HG02798 (cell line): ENCODE measurements around the gene PLAC8L1.
A peak's percentile ranks its signal among the peaks of the same experiment; 100 is the strongest.

Source experiments
- ATAC-seq: cut with Tn5 transposase; IDR thresholded peaks from one replicate; pipeline ENCODE4 v1.9.1; 2021; ENCODE audit warnings: mild to moderate bottlenecking; ENCODE audit not compliant: unreplicated experiment, poor library complexity

The PLAC8L1 gene

DNA sequence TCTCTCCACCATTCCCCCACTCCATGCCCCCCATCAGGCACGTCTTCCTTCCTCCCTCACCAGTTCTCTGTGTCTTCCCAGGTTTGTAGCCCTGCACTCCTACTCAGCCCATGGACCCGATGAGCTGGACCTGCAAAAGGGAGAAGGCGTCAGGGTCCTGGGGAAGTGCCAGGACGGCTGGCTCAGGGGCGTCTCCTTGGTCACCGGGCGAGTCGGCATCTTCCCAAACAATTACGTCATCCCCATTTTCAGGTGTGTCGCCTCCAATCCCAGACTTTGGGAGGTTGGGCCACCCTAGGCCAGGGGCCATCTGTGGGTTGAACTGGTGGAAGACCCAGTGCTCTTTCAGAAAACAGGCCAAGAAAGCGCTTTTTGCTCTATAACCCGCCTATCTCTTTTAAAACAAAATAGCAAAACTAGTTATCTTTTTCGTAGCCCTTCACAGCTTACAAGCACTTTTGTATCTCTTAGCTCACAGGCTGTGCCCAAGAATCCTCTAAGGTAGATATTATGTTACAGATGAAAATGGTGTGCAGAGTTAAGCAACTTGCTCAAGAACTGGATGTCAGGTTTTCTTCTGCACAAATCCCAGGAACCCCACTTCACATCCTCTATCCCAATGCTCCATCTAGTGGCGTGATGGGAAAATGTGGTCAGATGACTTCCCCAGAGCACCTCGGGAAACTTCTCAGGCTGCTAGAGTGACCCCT, 56.2 kb downstream of the PLAC8L1 start:
- ATAC-seq, result peak; percentile 40

DNA sequence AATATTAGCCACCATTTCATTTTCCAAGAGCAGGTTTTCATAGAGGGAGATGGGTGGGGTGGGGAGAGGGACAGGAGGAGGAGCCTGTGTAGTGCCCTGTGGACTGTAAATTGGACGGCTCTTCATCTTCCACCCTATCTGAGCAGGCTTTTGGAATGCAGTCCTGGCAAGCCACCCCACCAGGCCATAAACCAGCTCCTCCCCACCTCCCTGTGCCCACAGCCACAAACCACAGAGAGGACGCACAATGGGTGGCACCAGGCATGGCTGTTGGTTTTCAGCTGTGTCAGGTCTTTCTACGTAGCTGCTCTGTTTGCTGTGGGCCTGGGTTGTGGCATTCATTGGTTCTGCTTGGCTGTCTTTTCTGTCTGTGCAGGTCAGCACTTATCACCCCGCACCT, 58.0 kb downstream of the PLAC8L1 start:
- no peak for ATAC-seq

DNA sequence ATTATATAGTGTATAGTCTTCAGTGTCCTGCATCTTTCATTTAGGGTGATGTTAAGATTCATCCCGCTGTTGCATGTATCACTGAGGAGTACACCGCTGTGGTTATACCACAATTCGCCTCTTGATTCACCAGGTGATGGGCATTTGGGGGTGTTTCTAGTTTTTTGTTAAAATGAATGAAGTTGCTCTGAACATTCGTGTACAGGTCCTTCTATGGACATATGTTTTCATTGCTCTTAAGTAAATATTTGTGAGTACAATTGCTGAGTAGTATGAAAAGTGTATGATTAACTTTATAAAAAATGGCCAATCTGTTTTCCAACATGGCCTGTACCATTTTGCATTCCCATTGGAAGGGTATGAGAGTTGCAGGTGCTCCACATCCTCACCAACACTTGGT, 61.7 kb downstream of the PLAC8L1 start:
- no peak for ATAC-seq

DNA sequence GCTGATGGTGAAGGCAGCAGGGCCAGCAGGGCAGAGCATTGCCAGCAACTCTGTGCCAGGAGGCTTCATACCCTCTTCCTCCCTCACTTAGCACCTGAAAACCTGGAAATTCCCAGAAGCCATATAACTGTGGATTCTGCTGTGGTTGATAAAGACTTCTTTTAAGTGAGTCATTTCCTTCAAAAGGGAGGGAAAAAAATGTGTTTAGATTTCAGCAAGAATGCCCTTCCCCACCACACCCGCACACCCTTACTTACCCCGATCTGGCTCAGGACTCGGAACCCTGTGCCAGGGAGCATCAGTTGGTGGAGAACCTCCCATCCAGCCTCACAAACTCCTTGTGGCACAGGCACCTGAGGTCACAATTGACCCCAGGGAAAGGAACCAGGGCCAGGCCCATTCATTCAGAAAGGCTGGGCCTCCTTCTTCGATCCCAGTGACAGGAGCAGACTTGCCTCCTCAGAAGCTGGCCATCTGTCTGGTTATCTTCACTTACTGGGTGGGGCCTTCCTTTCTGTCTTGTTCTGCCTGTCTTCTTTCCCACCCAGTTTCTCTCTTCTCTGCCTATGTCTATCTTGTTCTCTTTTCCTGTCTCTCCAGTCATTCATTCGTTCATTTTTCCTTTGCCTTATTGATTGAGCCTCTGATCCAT, 62.6 kb downstream of the PLAC8L1 start:
- no peak for ATAC-seq

DNA sequence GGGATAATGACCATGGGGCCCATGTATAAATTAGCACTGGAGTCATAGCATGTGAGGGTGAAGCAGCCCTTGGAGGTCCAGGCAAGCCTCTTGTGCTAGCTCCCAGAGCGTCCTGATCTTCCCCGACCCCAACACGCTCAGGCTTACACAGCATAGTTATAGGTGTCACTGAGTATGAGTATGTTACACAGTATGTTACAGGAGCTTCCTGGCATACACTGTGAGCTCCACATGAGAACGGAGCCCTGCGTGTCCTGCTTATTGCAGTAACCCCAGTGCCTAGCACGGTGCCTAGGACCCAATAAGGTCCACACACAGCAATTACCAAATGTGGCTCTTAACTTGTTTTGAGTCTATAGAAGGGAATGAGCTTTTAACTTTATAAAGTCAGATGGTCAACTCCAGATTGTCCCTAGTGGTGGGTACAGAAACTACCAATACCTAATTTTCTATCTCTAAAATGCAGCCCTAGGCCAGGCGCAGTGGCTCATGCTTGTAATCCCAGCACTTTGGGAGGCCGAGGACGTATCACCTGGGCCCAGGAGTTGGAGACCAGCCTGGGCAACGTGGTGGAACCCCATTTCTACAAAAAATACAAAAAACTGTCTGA, 64.1 kb downstream of the PLAC8L1 start:
- peak; percentile 69 for ATAC-seq

DNA sequence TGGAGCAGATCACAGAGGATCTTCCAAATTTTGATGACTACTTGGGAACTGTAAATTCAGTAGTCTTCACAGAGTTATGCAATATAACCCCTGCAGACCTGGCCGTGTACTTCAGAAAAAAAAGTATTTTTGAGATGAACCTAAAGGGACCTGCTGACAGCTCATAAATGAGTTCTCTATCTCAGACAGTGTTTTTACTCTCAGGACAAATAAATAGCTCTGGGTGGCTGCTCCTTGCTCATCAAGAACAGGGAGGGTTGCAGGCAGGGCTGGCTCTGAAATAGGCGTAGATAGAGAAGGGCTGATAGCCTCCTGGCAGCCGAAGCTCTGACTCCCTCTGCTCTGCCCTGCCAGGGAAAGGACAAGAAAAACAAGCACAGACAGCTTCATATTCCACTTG, 64.8 kb downstream of the PLAC8L1 start:
- no peak for ATAC-seq

DNA sequence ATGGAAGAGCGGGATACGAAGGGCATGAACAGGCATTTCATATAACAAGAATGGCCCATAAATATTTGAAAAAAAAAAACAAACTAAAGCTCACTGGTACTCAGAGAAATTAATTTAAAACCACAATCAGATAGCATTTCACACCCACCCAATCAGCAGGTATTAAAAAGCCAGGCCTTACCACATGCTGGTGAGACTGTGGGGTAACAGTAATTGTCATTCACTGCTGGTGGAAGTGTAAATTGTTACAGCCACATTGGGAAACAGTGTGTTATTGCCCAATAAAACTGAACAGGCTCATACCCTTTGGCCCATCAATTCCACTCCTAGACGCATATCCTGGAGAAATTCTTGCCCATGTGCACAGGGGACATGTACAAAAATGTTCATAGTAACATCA, 66.0 kb downstream of the PLAC8L1 start:
- no peak for ATAC-seq

DNA sequence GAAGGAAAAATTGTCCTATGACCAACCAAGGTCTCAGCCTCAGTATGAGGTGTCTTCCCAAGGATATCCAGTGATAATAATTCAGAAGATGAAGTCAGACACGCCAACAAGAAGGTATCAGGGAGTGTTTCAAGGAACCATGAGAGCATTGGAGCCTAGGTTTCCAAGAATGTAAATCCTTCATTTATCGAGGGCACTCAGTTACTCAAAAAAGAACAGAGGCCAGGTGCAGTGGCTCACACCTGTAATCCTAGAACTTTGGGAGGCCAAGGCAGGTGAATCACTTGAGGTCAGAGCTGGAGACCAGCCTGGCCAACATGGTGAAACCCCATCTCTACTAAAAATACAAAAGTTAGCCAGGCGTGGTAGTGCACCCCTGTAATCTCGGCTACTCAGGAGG, 70.8 kb downstream of the PLAC8L1 start:
- no peak for ATAC-seq
